Posterior cingulate gyrus (tissue), 11 donors: ENCODE data around the gene P2RX4.
A peak's percentile ranks its signal among the peaks of the same experiment; 100 is the strongest.
"Not testable (repeated sequence)": the region's sequence is repeated elsewhere in the genome, so short reads cannot be mapped to it uniquely, and the experiment has no call there.

Experiments
- DNase-seq, 10 donors: peaks; one replicate each; pipeline versions ENCODE4 v3.0.0 to v3.0.0-alpha.2; 2020 to 2021; ENCODE audit warnings: mixed read lengths in 3 of 10
- intact Hi-C: fragments of 100-400 bp; cut with DNase I; formaldehyde crosslinking; loops from one replicate; pipeline ENCODE4 v1.15.1; 2023

The P2RX4 gene

DNA sequence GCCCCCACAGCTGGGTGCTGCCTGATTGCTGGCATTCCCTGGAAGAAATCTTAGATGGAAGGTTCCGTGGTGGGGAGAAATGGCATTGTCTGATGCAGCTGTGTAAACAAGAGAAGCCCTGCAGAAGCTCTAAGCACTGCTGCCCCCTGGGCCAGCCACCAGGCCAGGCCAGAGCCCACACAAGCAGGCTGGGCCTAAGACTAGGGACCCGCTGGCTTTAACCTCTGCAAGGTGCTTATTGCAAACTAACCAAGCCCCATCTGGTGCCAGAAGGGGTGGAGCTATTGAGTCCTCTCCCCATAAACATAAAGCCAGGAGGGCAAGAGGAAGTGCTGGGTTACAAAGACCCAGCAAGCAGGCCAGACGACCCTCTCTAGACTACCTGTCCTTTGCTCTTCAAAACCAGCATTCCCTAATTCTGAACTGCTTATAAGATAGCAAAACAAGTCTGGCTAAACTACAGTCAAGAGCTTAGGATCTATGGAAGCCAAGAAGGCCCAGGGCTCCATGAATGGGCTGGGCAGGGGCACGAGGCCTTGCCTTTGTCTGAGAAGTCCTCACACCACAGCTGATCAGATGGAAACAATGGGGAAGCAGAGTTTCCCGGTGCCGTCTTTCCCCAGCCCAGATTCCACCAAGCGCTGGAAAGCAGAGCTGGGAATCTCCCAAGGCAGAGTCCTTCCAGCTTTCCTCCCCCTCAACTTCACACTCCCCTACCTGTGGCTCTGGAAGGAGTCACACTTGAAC lies 28.8 kb downstream of the P2RX4 start:
- peak in 5 of 10 donors; percentile 22 to 82 (median 32) for DNase-seq
- intact Hi-C loops, result no loop called here

DNA sequence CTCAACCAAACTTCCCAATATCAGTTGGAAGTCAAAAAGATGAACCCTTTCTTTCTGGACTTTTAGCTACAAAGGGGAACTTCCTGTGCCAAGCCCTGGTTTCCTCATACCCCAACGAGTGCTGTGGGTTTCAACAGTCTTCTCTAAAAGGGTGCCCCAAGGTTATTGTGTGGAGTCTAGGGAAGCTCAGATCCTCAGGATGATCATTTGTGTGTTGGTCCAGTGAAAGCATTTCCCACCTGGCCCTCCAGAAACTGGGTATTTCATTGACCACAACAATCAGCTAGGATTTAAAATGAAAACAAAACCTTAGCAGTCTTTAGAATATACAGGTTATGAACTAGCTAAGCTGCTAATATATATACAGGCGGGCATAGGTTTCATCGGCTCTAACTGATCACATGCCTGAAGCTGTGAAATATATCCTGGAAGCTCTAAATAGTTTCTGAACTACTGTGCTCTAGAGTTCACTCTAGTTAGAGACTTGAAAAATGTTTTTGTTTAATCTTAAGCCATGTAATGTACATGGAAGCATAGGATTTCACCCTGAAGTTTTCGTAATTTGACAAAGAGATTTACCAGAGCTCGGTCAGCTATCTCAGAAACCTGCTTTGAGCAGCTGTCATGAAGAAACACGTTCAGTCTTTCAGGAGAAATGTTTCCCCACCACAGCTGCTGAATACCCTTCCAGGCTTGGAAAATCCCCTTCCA lies 29.6 kb downstream of the P2RX4 start:
- intact Hi-C loops, result no loop called here
- DNase-seq, result no peak

DNA sequence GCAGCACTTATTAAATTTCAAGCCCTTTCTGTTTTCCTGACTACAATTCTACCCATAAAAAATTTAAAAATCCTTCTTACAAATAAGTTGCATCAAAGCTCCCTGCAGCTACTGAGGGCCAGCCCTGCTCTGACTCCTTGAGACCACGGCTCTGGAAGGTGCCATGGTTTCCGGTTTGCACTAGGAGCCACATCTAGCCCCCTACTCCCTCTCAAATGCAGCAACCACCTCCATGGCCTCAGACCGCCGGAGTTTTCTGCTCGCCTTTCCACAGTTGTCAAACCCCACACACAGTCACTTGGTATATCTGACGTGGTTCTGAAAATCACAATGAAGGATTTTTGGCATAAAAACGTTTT lies 30.1 kb downstream of the P2RX4 start:
- intact Hi-C loops, result no loop called here
- peak in 1 of 10 donors; percentile 79 for DNase-seq

DNA sequence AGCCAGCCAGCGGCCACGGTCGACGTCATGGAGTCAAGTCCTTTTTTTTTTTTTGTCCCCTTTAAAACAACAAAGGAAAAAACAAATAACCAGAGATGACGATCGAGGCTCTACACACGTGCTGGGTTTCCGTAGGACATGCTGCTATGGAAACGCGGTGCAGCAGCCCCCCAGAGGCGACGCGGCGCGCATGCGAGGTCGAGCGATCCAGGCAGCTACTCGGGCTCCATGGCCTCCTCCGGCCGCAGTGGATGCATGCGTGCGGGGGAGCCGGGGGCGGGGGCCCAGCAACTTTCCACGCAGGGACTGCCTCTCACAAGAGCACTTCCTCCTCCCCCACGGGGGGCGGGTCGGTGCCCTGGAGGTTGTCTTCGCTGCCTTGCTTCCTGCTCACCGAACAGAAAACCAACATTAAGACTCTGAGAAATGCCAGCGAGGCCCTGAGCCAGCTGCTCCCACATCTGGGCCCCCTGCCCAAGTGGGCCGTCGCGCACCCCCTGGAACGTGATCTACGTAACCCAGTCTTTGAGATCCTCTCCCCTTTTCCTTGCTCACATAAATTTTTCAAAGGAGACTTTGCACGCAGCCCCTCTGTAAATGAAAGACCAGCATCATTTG lies 30.7 kb downstream of the P2RX4 start:
- intact Hi-C loops, result no loop called here
- DNase-seq, result peak in 7 of 10 donors; percentile 18 to 91 (median 32)

DNA sequence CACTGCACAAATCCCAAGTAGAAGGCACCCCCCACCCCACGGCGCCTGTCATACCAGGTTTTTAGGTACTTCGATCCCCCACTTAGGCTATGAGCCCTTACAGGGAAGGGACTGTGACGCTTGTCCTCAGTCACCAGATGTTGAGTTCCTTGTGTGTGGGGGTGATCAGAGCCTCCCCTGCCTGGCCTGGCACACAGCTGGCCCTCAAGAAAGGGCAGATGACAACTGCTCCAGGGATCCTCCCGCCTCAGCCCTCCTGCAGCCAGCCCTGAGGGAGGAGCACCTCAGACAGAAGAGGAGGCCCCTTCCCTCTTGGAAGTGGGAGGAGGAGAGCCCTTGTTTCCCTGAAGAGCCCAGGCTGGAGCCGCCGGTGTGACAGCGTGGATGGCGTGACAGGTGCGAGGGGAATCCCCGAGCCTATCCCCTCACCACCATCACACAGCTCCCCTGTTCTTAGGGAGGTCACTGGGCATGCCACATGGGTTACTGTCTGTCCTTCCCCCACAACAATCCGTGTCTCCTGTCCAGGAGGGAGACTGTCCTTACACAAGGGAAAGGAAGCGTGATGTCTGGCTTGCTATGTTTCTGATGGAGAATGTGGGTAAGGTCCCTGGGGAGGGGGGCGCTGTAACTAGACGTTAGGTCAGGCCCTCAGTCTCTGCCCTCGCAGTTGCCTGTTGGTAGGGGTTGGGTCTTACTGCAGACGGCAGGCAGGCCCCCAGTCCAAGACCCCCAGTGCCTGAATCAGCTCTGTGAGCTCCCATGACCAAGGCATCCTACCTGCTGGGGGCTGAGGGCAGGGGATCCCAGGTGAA lies 31.4 kb downstream of the P2RX4 start:
- DNase-seq, result peak in 1 of 10 donors; percentile 64
- intact Hi-C loops, result no loop called here

DNA sequence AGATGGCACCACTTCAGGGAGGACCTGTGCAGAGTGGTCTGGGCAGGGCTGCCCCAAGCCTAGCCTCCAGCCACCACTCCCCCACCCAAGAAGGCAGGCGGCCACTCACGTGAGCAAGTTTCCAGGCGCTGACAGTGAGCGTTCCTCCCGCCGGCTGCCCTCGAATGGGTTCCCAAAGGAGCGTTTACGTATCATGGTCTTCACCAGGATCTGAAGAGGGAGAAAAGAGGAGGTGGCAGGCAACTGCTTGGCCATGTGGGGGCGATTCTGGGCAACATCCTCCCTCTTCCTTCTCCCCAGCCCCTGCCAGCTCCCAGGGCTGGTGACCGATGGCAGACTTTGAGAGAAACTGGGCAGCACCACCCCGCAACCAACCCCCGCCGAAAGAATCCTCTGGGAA lies 35.1 kb downstream of the P2RX4 start:
- peak in 8 of 10 donors; percentile 19 to 88 (median 48) for DNase-seq
- intact Hi-C loops, result no loop called here

DNA sequence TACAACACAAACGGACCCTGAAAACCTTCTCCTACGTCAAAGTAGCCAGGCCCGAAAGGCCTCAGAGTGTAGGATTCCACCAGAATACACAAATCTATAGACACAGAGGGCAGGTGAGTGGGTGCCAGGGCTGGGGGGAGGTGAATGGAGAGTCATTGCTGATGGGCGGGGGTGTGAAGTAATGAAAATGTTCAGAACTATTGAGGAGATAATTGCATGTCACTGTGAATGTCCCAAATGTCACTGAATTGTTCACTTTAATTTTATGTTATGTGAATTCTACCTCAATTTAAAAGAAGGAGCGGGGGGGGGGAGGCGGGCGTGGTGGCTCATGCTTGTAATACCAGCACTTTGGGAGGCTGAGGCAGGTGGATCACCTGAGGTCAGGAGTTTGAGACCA lies 36.0 kb downstream of the P2RX4 start:
- DNase-seq, result peak in 1 of 10 donors; percentile 10
- intact Hi-C loops, result no loop called here

DNA sequence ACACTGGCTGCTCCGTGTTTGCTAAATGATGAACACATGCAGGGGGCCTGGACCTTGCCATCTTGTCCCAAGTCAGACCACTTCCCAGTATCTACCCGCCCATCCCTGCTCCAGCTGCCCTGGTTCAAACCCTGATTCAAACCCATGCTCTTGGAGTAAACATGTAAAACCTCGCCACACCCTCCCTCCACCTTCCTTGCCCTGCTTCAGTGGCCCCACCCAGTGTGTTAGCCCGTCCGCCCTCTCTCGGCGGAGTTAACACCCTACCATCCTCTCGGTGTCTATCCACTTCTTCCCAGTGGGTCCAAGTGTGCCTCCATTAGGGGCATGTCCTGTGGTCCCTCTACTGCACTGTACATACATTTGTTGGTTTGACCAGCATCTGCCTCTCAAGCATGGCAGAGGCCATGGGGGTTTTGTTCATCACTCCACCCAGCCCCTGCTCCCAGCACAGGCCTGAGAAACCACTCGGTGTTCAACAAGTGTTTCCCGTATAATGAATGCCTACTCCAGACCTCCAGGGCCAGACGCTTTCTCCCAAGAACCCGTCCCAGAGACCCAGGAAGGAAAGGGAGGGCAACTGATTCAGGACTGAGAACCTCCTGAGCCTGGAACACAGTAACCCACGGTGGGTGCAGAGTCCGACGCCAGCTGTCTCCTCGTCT lies 37.1 kb downstream of the P2RX4 start:
- DNase-seq, result peak in 2 of 10 donors; percentile 45 to 48
- intact Hi-C loops, result no loop called here

DNA sequence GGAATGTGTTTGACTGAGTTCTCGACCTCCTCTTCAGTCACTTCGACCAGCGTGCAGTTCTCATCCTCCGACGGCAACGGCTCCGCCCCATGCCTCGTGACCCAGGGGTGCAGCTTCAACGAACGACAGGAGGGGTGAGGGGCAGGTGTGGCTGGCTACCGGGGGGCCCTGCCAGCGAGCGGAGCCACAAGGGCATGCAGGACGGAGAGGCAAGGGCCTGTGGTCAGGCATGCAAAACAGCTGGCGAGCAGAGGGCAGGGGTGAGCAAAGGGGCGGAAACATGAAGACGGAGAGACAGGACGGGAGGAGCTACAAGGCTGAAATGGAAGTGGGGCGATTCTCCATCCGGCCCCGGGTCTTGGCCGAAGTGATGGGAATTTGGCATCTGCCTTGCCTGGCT lies 38.7 kb downstream of the P2RX4 start:
- DNase-seq, result peak in 2 of 10 donors; percentile 38 to 49

DNA sequence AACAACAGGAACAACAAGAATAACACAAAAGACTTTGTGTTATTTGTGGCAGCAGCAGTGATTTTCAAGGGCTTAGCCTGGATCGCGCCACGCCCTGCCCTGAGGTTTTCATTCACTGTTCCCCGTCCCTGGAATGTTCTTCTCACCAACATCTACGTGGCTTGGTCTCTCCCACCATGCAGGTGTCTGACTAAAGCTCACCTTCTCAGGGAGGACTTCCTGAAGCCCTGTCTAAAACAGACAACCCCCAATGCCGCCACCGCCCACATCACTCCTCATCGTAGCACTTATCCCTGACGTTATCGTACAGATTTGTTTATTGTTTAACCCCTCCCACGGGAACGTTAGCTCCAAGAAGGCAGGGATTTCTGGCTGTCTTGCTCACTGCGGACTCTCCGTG lies 40.4 kb downstream of the P2RX4 start:
- intact Hi-C loops, result no loop called here
- peak in 3 of 10 donors; percentile 55 to 80 (median 66) for DNase-seq

More for the DNA sequence above, 38.7 kb downstream of the P2RX4 start:
- intact Hi-C loops, result no loop called here

DNA sequence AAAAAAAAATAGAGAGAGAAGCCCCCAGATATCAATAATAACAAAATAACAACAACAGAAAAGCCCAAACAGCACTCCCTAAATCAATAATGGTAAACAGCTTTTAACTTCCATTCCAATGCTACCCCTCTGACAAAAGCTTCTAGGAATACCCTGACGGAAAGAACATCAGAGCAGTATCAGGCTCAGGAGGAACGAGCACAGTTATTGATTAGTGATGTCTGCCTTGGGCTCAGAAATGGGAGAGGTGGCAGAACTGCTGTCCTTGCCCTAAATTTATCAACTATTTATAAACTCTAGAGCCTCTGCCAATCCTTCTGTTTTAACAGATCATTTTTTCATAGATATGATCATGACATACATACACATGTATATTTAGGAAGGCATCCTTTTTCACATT lies 41.9 kb downstream of the P2RX4 start:
- DNase-seq, result no peak
- intact Hi-C loops, result no loop called here

DNA sequence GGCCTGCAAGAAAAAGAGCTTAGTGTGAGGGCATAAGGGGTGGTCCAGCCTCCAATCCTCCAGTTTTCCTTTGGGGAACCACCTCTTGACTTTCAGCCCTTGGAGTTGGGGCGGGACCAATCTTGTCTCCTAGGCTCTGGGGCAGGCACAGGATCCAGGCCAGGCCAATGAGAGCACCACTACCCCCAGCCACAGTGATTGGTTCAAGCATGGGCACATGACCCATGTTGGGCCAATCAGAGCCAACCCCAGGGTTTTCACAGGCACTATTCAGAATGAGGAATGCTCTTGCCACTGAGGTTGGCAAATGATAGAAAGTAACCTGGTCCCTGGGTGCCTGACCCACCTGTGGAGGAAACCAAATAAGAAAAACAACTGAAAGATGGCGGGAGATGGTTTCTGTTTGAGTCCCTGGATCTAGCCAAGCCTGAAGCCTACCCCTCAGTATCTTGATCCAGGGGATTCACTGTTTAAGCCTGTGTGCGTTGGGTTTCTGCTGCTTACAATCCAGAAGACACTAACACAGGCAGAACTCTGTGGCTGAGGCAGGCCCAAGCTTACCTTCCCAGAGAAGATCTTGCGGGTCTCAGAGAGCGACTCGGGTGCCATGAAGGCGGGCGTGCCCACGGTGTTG lies 42.9 kb downstream of the P2RX4 start:
- intact Hi-C loops, result no loop called here
- peak in 3 of 10 donors; percentile 34 to 61 (median 46) for DNase-seq

DNA sequence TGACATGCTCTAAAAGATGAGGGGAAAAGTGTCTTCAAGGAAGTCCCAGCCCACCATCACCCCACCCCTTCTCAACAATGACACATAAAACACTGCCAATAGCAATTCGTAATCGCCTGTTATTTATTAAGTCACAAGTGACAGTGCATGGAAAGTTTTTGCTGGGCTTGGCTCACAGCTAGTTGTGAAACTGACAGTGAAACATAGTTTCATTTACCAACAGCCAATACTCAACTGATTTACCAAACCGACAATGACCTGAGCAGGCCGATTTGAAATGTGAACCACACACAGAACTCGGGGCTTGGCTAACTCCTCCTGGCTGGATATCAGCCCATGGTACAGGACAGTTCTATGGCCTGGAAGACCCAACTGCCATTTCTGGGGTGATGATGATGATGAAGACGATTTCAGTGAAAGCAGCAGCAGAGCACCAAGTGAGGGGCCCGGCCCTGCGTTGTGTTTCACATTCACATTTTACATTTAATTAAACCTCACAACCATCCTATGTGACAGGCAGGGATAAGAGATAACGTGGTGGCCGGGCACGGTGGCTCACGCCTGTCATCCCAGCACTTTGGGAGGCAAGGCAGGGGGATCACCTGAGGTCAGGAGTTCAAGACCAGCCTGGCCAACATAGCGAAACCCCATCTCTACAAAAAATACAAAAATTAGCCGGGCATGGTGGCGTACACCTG lies 43.9 kb downstream of the P2RX4 start:
- peak in 3 of 10 donors; percentile 24 to 52 (median 33) for DNase-seq
- intact Hi-C loops, result no loop called here

DNA sequence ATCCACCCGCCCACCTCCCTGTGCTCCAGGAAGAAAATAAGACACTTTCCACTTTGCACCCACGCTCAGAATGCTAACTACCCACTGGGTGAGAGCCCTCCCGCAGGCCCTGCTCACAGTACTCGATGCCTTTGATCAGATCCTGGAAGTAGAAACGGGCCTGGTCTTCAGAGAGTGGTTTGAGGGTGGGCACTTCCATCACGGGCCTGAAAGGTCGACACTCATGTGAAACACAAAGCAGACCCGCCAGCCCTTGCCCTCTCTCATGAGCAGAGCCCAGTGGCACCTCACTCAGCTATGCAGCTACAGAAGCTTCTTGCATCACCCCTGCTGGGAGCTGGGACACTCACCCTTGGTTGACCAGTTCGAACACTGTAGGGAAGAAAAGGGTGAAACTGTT lies 45.5 kb downstream of the P2RX4 start:
- intact Hi-C loops, result no loop called here
- DNase-seq, result peak in 3 of 10 donors; percentile 19 to 62 (median 49)

DNA sequence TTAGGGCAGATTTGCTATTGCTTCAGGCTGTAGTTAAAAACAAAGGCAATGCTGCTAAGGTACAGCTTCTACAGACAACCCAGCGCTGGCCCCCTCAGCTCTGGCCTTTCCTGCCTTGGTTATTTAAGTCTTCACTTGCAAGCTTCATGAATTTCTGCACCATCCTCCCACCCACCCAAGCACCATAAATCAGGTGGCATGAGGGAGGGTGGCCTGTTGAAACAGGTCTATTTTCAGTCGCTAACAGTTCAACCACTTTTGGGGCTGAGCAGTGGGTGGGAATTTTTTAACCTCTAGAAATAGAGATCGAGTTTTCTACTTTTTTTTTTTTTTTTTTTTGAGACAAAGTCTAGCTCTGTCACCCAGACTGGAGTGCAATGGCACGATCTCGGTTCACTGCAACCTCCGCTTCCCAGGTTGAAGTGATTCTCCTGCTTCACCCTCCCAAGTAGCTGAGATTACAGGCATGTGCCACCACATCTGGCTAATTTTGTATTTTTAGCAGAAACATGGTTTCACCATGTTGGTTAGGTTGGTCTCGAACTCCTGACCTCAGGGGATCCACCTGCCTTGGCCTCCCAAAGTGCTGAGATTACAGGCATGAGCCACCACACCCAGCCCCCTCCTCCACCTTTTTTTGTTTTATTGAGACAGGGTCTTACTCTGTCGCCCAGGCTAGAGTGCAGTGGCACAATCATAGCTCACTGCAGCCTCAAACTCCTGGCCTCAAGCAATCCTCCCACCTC lies 47.9 kb downstream of the P2RX4 start:
- DNase-seq, result peak in 5 of 10 donors; percentile 28 to 88 (median 71)
- intact Hi-C loops, result not testable (repeated sequence)

DNA sequence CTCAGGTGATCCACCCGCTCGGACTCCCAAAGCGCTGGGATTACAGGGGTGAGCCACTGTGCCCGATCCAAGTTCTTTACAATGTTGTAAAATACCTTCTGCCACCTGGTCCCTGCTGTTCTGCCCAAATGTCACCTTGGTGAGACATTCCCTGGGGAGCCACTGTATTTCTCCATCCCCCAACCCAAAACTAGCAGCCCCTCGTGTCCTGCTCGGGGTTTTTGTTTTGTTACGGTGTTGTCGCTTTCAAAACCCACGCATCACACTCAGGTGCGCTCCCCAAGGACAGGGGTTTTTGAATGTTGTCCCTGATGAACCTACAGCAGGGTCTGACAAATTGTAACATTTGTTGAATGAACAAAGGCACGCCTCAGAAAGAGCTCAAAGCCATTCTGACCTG lies 49.1 kb downstream of the P2RX4 start:
- peak in 1 of 10 donors; percentile 18 for DNase-seq

DNA sequence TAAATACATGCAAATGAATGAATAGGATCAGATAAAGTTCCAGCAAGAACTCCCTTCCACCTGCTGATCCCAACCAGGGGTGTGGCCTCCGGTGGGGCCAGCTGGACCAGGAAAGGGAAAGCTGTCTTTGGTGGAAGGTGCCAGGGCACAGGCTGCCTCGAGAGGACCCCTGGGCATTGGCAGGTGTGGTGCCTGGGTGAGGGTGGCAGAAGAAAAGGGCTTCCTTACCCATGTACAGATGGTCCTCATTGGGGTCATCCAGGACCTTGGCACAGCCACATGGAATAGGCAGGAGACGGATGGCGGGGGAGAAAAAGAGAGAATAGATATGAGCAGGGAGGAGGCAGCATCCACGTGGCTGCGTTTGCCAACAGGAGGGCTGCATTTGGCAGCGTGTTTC lies 50.2 kb downstream of the P2RX4 start:
- peak in 3 of 10 donors; percentile 32 to 55 (median 39) for DNase-seq

More for the DNA sequence above, 49.1 kb downstream of the P2RX4 start:
- intact Hi-C loops, result no loop called here

DNA sequence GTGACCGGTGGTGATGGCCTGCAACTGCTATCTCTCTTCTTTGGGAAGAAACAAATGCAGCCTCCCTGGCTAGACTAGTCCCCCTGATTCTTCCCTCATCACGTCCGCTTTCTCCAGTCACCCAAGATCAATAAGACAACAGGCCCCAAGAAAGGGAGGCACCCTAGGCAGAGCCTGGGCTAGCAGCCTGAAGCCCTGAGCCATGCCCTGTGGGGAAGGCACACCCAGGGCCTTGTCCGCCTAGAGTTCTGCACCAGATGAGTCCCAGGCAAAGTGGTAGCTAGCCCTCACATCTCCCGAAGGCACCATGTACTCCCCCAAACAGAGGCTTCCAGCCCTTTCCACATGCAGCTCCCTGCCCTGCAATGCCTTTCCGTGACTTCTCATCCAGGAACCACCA lies 51.5 kb downstream of the P2RX4 start:
- intact Hi-C loops, result no loop called here
- DNase-seq, result peak in 3 of 10 donors; percentile 38 to 61 (median 45)

More for the DNA sequence above, 50.2 kb downstream of the P2RX4 start:
- intact Hi-C loops, result no loop called here
